ACHN (cell line): ENCODE data around the gene OR2T8.
A peak's percentile ranks its signal among the peaks of the same experiment; 100 is the strongest.
"Not testable (repeated sequence)": the region's sequence is repeated elsewhere in the genome, so short reads cannot be mapped to it uniquely, and the experiment has no call there.

Experiments used
- DNase-seq: peaks from one replicate; pipeline ENCODE4 v3.0.0-alpha.2; 2015
- in situ Hi-C: cut with HindIII; loops from 2 replicates; pipeline ENCODE4 v1.10.0; 2017; ENCODE audit warnings: low sequenced_read_pairs, low pct_ligation_motif_present, low pct_unique_long_range_greater_than_20kb

Gene OR2T8, protein sequence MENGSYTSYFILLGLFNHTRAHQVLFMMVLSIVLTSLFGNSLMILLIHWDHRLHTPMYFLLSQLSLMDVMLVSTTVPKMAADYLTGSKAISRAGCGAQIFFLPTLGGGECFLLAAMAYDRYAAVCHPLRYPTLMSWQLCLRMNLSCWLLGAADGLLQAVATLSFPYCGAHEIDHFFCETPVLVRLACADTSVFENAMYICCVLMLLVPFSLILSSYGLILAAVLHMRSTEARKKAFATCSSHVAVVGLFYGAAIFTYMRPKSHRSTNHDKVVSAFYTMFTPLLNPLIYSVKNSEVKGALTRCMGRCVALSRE

DNA sequence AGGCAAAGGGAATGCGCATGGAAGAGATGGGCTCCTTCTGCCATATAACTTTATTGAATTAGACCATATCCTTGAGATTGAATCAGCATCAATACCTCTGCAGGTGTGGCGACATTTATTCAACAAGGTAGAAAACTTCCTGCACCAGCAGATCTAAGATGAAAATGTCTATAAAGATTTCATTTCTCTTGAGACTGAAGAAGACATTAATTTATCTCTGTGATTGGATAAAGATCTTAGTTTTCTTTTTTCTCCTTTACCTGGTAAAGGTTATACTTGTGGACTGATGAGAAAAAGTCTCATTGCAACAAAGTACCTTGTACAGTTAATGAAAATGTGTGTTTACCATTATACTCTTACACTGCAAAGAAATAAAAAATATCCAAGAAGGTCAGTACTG is at the start of gene OR2T8:
Gene OR2T8 (plus strand): TSS at position 301 of the 400 bp plus-strand sequence. CDS start 766 bp downstream, outside the sequence.
- DNase-seq, result no peak
- in situ Hi-C loops, result no loop called here

DNA sequence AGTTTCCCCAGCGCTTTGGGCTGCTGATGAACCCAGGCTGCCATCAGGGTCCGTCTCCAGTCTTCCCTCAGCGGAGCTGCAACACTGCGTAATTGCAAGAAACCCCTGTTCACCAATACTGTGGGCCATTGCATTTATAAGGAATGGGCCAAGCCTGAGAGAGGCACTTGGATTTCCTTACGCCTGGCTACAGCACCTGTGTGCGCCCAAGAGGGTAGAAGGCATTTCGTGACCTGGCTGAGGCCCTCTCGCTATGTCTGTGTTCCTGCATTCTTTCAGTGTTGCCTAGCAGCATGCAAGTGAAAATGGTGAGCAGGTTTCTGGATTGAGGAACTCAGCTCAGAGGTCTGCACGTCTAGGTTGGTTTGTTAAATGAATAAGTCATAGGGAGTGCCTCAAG is 36.7 kb upstream of the OR2T8 start:
- in situ Hi-C loops, result no loop called here
- DNase-seq, result no peak

DNA sequence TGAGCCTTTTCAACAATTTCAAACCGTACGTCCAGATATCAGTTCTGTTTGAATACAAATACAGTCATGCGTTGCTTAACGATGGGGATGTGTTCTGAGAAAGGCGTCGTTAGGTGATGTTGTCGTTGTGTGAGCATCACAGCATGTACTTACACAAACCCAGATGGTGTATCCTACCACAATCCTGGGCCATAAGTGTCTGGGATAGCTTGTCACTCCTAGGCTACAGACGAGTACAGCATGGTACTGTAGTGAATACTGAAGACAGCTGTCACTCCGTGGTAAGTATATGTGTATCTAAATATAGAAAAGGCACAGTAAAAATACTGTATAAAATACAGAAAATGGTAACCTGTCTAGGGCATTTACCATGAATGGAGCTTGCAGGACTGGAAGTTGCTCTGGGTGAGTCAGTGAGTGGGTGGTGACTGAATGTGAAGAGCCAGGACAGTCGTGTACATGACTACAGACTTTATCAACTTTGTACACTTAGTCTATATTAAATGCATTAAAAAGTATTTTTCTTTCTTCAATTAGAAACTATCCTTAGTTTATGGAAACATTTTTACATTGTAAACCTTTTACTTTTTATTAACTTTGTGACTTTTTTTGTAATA is 35.1 kb upstream of the OR2T8 start:
- no peak for DNase-seq
- in situ Hi-C loops, result no loop called here

DNA sequence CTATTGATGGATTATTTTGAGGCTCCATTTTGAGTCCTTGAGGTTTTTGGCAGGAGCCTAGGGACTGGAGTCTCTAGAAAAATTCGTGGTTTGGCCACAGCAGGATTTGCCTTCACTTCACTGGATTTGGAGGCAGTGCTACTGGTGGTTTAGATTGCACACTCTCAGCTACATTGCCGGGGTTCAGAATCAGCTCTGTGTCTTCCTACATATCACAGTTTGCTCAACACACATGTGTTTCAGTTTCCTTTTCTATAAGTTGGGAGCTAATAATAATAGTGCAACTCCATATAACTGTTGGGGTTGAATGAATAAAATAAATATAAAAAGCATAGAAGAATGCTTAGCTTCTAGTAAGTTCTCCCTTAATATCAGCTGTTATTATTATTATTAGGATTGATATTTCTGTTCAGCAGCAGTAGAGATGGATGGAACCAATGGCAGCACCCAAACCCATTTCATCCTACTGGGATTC is 24.9 kb upstream of the OR2T8 start, which contains the start of gene OR2W3:
Gene OR2W3 (plus strand): TSS at position 425 of the 475 bp plus-strand sequence. CDS start 0 bp downstream, at position 425.
- no peak for DNase-seq
- in situ Hi-C loops, result no loop called here

DNA sequence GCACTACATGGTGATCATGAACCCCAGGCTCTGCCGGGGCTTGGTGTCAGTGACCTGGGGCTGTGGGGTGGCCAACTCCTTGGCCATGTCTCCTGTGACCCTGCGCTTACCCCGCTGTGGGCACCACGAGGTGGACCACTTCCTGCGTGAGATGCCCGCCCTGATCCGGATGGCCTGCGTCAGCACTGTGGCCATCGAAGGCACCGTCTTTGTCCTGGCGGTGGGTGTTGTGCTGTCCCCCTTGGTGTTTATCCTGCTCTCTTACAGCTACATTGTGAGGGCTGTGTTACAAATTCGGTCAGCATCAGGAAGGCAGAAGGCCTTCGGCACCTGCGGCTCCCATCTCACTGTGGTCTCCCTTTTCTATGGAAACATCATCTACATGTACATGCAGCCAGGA is 24.1 kb upstream of the OR2T8 start:
- in situ Hi-C loops, result no loop called here
- no peak for DNase-seq

DNA sequence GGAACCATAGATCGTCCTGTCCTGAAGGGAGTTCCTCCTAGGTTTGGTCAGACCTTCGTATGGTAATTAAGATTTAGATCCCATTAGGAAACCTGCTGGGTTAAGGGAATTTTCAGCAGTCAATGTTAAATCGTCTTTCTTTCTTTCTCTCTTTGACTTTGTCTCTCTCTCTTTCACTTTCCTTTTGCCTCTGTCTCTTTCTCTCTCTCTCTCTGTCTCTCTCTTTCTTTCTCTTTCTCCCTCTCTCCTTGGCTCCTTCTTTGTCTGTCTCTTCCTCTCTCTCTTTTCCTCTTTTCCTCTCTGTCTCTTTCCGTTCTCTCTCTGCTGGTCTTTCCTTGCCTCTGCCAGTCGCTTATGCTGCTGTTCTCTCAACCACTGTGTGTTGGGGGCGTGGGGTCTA is 15.9 kb upstream of the OR2T8 start:
- in situ Hi-C loops, result no loop called here
- DNase-seq, result no peak

DNA sequence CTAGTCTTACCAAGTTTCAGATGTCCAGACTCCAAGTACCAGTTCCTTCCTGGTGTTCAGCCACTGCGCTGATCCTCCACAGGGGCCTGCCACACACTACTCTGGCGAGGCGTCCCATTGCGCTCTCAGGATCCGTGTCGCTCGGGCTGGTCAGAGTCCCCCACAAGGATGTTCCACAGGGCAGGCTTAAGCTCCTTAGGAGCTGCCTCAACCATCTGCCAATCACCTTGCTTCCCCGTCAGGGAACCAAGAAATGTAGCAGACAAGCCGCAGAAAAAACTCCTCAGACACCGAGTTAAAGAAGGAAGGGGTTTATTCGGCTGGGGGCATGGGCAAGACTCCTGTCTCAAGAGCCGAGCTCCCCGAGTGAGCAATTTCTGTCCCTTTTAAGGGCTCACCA is 14.9 kb upstream of the OR2T8 start:
- in situ Hi-C loops, result no loop called here
- no peak for DNase-seq

DNA sequence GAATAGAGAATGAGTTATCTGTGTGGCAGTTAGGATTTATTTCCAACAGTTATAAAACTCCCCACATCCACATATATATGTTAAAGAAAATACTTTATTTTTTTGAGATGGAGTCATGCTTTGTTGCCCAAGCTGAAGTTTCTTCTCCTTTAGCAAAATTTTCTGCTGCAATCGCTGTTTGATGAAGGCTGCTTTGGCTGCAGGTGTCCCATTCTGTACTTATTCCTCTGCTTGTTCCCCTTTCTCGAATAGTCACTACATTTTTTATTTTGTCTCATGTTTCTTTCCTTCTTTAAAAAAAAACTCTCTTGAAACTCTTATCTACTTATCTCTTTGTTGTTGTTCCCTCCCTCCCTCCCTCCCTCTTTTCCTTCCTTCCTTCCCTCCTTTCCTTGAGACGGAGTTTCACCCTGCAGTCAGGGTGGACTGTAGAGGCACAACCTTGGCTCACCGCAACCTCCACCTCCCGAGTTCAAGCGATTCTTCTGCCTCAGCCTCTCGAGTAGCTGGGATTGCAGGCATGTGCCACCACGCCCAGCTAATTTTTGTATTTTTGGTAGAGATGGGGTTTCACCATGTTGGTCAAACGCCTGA is 14.0 kb upstream of the OR2T8 start:
- in situ Hi-C loops, result no loop called here
- DNase-seq, result no peak

DNA sequence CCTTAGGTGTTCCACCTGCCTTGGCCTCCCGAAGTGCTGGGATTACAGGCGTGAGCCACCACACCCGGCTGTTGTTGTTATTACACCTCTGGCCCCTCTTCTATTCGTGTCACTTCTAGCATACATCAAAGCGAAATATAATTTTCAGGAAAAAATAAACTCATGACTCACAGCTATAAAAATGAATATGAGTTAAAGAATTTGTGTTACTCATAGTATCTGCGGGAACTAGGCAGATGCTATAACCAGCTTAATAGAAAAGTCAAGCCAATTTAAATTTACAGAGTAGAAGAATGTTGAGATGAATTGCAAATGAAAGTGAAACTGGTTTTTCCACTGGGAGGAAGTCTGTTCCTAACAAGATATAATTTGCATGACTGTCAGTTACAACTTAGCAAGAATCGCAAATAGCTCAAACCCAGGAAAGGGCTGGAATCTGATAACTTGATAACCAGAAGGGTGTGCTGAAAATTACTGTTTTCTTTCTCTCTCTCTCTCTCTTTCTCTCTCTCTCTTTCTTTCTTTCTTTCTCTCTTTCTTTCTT is 13.5 kb upstream of the OR2T8 start:
- peak; percentile 42 for DNase-seq
- in situ Hi-C loops, result no loop called here

DNA sequence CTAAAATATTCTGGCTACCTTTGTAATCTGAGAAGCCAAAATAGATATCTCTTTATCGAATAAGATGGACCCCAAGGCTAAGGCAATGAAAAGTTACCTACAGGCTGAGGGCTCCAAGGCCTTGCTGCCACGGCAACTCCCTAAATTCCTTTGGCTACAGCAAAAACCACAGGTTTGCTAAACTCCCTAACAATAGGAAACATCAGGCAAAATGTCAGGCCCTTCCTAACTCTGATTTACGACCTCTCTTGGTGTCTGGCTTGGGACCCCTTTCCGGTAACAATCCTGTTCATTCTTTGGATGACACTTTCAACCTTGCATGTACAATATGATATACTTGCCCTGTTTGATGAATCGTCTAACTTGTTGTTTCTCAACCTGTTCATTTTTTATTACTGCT is 11.3 kb upstream of the OR2T8 start:
- no peak for DNase-seq
- in situ Hi-C loops, result no loop called here

DNA sequence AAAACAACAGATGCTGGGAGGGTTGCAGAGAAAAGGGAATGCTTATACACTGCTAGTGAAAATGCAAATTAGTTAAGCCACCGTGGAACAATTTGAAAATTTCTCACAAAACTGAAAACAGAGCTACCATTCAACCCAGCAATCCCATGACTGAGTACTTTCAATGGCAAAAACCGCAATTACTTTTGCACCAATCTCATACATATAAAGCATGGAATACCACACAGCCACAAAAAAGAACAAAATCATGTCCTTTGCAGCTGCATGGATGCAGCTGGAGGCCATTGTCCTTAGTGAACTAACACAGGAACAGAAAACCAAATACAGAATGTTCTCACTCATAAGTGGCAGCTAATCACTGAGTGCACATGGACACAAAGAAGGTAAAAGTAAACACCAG is 6.3 kb upstream of the OR2T8 start:
- DNase-seq, result no peak
- in situ Hi-C loops, result no loop called here

DNA sequence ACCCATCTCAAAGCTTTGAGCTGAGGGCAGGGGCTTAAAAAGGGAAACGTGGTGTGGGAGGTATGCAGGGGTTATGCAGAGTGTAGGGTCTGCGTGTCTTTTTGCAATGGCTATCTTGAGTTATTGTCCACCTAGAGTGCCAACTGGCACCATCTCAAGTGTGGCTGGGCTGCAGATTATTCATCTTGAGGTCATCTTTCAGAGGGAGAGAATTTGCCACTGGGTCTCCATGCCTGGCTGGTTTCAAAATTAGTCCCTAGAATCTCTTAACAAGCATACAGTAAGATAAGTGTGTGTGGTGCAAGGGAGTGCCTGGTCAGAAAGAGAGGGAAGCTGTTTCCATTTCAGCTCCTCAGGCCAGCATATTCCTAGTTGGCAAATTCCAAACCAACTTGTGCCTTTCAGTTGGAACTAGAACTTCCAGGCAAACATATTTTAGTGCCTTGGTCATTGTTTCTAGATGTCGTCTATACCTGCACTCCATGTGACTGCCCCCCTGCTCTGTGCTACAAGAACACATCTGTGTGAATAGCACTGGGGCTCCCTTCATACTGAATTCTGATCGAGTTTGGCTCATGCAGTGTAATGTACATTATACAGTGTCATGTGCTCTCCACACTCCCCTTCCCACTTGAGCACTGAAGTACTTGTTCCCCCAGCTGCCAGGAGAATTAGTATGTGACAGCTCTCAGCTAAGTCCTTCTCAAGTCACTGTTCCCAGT is 5.0 kb upstream of the OR2T8 start:
- in situ Hi-C loops, result no loop called here
- no peak for DNase-seq

DNA sequence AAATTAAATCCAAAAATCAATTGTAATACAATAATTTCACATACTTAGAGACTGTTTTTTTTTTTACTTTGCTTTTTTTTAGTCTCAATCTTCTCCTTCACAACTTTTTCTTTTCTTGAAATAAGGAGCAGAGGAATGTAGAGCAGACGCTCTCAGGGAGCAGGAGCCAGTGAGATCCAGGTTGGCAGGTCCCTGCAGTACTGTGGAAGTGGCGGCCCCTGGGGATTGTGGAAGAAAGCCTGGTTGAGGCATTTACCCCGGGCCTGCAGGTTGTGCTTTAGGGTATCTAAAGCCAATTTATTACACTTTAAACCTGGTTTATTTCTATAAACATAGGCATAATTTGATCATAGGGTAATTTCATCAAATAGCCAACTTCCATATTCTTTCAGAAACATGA is 3.9 kb downstream of the OR2T8 start:
- in situ Hi-C loops, result no loop called here
- no peak for DNase-seq

DNA sequence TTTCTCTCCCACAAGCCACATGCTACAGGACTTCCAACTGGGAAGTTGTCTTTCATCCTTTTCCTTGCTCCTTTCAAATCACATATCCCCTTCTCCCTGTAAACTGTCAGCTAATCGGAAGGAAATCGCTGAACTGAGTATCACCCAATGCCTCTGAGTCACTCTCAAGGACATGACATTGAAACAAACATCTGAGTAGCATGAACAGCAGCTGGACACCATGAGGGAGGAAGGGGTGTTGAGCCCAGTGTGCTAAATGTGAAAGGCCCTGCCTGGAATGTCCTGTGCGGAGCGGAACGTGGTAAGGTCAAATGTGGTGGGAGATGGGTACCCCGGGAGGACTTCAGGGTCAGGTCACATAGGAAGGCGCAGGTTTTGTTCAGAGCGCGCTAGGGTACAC is 4.8 kb downstream of the OR2T8 start, which contains the start of gene OR2AJ1:
Gene OR2AJ1 (plus strand): TSS at position 22 of the 400 bp plus-strand sequence. CDS start 8,880 bp downstream, outside the sequence.
- in situ Hi-C loops, result no loop called here
- DNase-seq, result no peak

DNA sequence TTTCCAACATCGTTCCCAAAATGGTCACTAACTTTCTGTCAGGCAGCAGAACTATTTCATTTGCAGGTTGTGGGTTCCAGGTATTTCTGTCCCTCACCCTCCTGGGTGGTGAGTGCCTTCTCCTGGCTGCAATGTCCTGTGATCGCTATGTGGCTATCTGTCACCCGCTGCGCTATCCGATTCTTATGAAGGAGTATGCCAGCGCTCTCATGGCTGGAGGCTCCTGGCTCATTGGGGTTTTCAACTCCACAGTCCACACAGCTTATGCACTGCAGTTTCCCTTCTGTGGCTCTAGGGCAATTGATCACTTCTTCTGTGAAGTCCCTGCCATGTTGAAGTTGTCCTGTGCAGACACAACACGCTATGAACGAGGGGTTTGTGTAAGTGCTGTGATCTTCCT is 13.9 kb downstream of the OR2T8 start:
- DNase-seq, result no peak
- in situ Hi-C loops, result no loop called here

DNA sequence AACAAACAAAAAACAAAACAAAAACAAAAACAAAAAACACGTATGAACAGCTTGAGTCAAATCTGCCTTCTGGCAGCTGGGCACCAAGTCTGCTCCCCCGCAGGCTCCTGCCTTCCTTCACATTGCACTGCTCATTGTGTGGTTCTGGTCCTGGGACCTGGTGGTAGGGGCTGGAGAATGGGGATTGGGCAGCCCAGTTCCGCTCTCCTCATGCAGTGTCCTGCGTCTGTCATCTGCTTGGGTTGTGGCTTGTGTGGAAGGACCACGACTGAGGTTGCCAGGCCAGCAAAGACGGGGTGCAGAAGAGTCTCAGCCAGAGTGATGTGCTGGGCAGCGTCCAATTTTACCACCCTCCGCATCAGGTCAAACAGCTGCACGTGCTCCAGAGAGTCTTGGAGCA is 15.7 kb downstream of the OR2T8 start:
- in situ Hi-C loops, result no loop called here

DNA sequence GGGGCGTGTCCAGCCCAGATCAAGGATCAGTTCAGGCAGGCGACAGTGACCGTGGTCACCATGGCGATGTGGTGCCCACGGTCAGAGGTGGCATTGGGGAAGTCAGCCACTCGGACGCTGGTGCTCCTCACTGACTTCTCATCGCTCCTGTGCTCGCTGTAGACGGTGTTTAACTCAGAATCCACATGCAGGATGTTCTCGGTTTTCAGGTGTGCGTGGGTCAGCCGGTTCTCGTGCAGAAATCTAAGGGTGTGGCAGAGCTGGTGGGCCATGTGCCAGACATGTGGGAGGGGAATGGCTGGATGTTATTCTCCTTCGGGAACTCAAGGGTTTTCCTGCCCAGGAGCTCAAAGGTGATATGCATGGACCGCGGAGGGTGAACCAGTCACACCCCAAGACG is 16.4 kb downstream of the OR2T8 start:
- no peak for DNase-seq
- in situ Hi-C loops, result no loop called here

More for the DNA sequence above, 15.7 kb downstream of the OR2T8 start:
- no peak for DNase-seq

DNA sequence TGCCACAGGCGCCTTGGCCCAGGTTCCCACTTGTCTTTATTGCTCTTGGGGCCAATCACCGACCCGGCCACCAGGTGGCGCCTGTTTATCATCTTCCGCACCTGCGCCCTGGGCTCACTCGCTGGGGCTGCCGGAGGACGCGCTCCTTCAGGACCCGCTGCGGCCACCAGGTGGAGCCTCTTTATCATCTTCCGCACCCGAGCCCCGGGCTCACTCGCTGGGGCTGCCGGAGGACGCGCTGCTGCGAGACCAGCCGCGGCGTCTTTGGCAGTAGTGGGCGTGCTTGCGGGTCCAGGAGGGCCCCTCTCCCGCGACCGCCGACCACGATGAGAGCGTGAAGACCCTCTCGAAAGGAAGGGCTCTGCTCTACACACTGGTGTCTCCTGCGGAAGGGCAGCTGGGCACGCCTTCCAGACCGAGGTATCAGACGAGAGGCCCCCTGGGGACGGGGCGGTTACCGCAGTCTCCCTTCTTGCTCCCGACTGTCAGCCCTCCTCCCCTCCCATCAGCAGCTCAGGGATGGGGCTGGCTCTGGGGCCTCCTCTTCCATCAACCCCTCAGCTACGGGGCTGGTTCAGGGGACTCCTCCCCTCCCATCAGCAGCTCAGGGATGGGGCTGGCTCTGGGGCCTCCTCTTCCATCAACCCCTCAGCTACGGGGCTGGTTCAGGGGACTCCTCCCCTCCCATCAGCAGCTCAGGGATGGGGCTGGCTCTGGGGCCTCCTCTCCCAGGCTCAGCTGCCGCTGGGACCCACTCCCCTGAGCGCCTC is 17.1 kb downstream of the OR2T8 start:
- in situ Hi-C loops, result not testable (repeated sequence)

More for the DNA sequence above, 17.1 kb downstream of the OR2T8 start:
- peak; percentile 11 for DNase-seq
